CD4-positive, alpha-beta T cell treated with Interleukin-6 for 4 hours (primary cell): ENCODE results near the gene GCSAM.
A peak's percentile ranks its signal among the peaks of the same experiment; 100 is the strongest.

ENCODE experiments used
- DNase-seq: peaks from one replicate; pipeline ENCODE4 v3.0.0-alpha.2; 2020; ENCODE audit warnings: mixed read lengths

Gene GCSAM

DNA sequence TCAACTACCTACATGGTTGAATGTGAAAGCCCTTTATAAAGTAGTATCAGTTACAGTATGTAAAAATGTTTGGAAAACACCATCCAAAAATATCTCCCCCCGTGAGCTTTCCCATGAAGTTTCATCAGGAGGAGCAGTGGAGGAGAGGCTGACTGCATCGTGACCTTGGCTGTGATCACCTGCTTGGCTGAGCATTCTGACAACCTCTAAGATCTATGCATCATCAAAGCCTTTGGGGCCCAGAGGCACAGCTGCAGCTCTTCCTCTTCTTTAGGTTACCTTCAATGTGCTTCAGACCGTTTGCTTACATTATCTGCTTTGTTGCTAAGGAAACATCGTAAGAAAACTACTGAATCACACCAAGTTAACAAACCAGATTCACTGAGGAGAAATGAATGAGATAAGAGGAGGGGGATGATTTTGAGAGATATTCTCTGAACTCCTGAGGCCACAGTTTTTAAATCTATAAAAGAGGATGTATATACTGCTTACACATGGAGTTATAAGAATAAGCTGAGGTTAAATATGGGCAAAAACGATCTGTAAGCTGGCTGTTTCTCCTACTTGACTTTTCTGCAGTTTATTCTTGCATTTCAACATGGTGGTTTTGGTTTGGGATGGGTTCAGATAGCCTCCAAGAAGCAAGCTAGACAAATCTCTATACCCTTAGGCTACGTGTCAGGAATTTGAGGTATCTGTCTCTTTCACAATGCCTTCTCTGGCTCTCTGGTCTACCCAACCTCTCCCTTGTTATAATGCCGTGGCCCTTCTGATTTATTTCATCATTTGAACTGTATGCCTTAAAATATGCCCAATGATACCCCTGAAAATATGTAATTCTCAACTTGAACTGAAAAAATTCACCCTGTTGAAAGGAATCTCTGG lies 4.0 kb downstream of the GCSAM start:
- peak; percentile 72 for DNase-seq

DNA sequence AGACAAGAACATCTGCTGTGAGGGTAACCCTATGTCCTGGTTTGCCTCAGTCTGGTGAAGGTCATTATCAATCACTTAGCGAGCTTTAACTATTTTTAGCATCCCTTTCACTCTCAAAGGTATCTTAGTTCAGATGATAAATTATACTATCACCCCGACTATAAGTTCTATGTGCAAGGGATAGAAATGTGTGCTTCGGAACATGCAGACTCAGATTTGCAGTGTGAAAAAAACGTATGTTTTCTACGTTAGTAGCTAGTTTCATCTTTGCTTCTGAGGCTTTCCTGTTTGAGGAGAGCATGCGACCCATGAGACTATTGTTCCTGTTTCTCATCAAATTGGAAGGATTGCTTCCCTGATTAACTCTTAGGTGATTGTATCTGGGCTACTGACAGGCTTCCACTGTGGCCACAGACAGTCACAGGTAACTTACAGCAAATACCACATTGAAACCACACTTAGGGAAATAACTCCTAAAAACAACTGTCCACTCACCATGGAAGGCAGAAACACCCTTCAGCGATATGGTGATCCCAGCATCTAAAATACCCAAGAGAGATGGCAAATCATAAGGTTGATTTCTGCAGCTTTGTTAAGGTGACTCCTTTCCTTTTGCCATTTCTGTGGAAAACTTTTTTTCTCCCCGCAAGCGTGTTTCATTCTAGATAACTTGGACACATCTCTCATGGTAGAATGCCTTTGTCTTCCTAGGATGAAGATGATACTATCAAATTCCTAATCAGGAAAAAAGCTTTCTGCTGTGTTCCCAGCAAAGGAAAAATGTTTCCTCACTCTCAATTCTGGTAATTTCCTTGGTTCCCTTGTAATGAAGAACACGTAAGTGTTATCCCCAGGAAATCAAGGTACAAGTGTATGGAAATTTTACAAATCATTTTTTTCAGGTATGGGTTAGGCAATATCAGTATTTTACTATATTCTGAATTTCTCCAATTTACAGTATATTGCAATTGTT lies 5.2 kb downstream of the GCSAM start:
- peak; percentile 7 for DNase-seq

DNA sequence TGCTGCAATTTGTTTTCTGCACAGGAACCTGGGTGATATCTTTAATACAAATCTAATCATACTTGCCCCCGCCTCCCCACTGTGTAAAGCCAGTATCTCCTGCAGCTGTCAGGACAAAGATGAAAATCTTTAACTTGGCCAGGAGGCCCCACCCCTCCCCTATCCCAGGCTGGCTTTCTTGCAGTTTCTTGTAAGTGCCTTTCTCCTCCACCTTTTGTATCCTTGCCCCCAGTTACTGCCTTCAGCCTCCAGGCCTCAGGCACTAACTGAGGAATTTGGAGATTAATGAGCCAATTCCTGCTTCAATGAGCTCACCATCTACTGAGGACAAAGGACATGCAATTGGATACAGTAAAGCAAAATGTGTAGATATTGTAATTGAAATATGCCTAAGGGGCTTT lies 6.5 kb downstream of the GCSAM start:
- DNase-seq: peak; percentile 28

DNA sequence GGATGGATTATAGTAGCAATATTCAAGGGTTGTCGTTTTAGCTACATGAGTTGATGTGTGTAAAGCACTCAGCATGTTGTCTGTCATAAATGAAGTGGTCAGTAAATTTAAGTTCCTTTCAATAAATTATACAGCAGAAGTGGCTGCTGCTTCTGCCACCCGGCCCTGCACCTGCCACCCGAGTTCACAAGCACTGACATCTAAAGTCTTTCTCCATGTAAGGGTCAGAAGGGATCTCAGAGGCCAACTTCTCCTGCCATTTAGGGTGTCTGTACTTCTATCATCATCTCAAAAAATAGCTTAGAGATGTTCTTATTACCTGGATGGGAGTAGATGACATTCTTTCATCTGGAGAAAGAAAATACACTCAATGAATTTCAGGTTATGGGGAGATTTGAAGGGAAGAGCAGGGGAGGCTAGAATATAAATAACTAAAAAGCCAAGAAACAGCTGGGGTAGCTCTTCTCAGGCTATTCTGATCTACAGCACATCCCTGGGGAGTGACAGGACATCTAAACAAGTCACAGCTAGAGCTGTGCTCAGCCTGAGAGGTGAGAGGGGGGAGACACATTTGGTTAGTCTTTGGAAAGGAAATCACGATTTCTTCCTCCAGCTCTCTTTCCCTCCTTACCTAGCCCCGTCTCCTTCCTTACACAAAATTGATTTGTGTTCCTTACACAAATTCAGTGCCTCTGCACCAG lies 8.0 kb downstream of the GCSAM start:
- DNase-seq: no peak

DNA sequence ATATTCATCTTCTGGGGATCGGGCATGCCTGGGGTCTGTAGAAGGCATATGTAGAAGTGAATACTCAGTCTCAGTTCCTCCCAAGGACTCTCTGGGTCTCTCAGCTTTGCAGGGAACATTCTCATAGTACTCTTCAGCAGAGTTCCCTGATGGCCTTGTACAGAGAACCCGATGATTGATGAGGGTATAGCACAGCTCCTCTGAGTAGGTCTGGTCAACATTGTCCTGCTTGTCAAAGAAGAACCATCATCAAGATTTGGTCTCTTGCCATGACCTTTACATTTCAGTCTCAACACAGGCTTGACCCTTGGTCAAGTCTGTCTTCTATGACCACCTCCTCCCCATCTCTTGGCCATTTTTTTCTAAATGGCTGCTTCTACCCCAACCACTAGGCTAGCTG lies 9.5 kb downstream of the GCSAM start:
- DNase-seq: no peak

DNA sequence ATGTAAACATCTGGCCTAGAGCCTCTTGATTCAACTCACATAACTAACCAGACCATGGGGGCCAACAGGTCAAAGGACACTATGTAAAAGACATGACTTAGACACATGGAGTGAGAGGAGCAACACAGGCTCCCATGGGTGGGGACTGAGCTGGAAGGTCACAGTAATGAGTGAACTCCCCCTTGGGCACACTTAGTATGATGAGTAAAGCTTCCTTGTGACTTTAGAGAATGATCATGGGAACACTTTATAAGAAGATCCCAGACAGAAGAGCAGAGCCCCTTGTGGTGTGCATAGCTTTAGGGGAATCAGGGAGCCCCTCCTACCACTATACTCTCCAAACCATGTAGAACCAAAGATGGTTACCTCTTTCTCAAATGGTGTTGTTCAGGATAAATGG lies 10.2 kb downstream of the GCSAM start:
- no peak for DNase-seq

DNA sequence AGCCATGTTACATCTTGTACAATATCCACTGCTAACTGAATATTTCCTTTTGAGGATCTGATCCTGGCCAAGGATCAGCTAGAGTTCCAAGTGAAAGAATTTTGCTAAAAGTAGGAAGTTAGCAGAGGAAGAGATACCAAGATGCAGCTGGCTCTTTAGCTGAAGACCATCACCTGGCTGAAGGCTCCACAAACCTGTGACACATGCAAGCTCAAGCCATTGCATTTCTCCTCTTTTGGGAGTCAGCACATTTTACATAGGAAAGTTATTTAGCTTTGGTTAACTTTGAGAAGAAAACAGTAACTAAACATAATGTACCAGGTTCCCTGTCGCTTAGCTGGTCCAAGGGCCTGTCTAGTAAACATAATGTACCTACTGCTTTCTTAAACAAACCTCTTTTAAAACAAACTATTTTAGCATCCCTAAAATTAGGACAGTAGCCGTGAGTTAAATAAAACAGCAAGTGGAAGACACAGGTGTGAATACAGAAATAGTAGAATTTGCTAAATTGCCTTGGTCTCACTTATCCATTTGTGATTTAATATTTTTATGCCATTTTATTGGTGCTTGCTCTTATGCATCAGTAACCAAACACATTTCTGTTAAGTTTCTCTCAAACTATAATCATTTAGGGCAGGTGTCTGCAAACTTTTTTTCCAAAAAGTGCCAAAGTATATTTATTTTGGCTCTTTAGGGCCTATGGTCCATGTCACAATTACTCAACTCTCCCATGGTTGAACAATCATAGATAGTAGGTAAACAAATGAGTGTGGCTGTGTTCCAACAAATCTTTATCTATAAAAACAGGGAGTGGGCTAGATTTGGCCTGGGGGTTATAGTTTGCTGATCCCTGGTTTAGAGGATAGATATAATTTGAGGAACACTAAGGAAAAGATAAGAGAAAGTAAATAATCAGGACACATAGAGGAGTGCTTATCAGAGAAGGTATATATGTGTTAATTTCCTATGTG lies 11.2 kb downstream of the GCSAM start:
- DNase-seq: no peak

DNA sequence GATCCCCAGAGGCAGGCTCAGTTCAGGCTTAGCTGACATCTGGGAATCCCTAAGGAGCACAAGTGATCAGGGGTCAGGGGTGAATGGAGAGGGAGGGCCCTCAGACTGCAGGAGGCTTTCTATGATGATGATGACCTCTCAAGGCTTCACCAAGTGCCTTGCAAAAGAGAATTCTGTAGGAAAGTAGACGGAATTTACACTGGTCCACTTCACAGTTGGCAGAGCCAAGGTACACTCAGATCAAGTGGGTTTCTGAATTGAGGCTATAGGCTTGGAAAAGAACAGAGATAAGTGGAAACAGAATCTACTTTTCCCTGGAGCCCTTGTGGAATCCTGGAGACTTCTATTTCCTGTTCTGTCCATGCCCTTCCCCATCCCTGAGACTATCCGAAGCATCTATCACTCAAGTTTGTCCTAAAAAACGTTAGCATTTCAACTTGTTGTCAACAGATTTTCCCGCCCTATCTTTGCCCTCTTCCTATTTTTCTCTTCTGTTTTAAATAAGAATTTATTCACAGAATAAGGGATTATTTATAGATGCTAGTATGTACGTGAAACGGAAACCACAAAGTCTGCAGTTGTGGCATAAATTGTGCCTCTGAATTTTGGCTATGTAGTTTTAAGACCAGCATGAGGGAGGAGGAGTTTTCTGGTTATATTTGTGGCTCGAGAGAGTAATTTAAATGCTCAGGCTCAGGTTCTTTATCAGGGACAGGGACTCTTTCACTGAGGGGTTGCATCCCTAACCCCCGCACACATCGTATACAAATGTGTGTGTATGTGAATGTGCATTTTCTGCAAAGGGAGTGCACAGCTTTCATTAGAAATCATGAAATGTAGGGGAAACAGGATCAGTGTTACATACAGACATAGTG lies 12.8 kb downstream of the GCSAM start:
- DNase-seq: no peak

DNA sequence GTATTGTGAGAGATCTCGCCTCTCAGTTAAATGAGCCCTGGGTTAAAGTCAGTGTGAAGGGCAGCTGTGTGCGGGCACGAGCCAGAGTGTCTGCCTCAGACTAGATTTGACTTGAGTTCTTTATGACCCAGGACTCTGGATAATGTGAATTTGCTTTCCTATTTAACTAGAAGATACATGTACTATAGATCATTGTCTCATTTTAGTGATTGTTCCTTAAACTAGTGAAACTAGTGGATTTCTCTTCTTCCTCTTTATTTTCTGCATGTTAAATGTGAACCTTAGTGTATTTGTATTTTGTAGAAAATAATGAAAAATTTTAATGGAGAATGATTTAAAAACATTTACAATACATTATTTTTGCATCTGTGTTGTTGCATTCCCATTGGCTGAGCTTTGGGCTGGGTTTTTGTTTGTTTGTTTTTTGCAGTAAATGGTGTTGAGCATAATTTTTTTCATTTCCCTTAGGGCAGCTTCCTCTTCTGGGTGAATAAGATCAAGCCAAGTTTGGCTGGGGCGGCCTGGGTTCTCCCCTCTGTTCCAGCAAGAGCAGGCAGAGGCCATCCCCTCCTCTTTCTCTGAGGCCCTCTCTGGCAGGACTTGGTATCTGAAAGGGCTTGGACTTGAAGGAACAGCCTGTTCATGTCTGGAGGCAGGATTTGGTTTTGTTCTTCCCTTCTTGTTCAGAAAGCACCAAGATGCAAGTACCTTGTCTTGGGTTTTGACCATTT lies 15.0 kb downstream of the GCSAM start:
- no peak for DNase-seq

DNA sequence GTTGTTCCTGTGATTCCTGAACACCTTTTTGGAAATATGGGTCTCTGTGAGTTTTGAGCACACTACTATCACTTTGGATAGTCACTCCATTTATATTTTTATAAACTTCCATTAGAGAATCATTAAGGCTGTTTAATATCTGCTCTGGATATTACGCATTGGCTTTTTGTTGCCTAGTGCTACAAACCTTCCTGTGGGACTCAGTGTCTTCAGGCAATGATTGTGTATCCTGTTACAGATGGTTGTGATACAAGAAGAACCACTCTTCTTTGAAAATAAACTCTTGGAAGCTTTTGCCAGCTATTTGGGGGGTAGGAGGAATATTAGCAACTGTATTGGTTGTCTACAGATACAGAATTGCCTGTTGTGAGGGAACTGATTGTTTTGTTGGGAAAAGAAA lies 15.6 kb downstream of the GCSAM start:
- DNase-seq: no peak

DNA sequence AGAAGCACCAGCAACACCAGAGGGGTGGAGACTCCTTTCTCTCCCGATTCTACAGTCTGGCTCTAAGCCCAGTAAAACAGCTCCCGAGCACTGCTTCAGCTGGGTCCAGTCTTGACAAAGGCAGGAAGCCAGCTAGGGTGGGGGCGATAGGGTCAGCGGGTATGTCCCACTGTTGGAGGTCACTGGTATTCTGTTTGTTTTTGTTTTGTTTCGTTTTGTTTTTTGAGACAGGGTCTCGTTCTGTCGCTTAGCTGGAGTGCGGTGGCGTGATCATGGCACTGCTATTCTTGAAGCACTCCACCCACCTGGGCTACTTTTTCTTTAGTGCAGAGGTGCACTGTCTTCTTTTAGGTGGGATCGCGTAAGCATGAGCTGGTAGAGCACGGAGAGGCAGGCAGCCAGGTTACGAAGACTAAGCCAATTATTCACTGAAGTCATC lies 16.3 kb downstream of the GCSAM start:
- no peak for DNase-seq

DNA sequence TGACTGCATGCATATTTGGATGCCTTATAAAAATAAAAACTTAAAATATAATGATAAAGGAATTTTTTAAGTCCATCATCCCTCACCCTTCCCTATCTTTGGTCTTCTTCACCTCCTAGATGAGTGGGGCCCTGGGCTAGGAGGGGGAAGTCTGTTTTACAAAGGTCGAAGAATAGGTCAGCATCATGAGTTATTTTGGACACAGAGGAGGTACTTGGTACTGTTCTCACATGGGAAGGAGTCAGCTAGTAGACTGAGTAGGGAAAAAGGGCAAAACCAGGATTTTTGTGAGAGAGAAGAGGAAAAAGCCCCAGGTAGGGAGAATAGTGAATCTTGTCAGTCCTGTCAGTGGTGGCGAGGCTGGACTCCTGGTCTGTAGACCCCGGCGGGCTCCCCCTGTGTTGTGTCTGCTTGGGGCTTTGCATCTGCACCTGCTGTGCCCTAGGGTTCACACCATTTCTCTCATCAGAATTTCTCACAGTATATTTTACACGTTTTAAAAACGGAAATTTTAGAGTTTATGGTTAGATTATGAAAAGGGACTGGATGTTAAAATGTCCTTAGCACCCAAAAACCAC lies 17.2 kb downstream of the GCSAM start:
- no peak for DNase-seq

DNA sequence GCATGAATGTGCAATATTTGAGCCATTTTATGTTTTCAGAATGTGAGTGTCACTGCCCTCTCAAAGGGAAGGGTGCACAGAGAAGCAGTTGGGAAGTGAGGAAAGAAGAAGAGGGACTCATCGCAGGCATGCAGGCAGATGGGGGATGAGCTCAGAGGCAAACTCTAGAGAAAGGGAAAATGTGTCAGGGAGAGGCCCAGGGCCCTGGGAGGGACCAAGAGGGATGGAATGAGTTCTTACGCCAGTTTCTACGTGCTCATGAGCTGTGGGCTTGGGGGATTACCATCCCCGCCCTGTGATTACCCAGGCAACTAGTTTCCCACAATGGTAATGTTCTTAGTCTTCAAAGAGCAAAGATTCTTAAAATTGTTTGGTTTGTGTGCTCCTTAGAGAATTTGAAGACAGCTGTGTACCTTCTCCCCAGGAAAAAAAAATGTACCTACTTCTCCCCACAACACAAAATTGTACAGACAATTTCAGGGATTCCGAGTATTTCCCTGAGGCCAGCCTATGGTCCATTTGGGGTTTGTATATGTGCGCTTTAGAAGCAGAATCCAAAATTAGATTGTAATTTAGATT lies 17.8 kb downstream of the GCSAM start:
- no peak for DNase-seq

DNA sequence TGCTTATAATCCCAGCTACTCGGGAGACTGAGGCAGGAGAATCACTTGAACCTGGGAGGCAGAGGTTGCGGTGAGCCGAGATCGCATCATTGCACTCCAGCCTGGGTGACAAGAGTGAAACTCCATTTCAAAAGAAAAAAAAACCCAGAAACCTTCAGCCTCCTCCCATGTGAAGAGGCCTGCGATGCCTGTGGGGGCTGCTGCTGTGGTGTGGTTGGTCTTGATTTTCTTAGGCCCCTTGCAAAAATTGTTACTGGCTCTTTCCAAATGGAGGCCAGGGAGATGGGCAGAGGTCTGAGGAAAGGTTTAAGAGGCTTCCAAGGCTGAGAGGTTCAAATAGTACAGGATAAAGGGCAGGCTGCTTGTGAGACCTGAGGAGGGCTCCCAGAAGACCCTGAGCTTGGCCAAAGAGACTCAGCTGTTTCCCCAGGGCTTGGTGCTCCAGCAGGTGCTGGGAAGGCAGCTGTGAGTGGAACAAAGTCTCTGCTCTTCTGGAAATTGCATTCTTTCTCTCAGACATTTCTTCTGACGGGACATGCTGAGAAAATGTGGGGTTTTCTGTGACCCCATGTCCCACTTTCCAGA lies 18.4 kb downstream of the GCSAM start:
- no peak for DNase-seq

DNA sequence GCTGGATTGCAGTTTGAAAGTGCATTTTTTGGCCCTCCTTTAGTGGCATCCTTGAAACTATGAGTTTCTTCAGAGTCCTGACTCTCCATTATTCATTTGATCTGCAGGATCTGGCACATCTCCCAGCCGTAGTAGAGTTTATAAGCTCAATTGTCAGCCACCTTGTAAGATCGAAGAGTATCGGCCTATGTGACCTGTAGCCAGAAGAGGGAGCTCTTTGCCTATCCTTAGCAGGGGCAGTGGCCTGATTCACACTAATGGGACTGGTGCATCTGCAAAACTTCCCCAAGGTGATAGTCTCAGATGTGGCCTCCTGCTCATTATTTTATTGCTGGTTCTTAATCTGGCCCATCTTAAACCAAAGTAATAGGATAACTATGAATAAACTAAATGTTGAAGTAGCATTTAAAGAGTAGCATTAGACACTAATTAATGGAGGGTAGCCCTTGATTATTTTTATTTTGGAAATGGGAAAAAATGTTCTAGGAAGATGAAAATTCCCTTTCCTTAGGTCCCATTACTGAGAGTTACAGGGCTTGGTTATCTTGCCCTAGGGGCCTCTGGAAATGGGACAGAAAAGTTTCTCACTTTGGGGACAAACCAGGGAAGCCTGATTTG lies 21.2 kb downstream of the GCSAM start:
- DNase-seq: peak; percentile 73

DNA sequence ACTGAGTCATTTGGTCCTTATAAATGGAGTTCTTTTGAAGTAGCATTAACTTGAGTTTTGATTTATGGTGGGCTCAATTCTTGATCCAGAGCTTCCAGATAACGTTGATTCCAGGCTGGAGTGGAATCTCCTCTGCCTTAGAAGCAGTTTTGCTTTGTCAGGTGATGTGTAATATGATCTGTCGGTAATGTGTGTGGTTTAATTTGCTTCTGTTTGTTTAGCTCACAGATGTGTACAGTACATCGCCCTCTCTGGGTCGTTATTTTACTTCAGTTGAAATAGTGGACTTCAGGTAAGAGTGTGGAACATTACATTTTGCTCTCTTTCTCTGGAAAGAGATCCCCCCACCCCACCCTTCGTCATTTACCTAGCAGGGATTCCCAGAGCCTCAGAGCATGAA lies 23.7 kb downstream of the GCSAM start:
- no peak for DNase-seq

DNA sequence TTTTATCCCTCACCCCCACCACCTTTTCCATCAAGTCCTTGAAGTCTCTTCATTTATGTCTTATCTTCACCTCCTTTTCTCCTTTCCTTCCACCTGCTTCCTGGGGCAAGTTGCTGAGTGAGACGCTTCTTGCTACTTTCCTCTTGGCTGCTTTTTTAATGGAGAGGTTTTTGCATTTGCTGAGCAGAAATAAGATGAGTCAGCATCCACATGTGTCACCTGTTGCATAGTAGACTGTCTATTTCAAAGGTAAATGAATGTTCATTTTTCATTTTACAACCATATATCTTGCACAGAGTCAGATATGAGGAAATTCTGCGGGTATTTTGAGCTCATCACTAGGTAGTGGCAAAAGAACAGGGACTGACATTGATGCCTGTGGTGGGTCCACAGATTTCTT lies 28.3 kb downstream of the GCSAM start:
- no peak for DNase-seq

DNA sequence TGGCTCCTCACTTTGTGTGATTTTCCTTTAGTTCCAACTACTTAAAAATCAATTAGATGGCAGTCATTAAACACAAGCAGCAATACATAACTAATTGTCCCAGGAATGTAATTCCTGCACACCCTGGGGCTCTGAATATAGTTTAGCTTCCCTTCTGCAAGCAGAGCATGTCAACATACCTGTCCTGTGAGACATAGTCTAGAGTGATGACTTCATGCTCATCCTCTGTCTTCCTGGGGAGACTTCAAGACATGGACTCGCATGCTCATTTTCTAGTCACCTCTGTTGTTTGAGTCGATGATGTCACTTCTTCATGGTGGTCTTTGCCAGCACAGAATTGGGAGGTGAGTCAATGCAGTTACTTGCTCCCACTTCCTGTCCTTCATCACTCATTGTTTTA lies 31.1 kb downstream of the GCSAM start:
- no peak for DNase-seq
